GM12873 (cell line): ENCODE results near the gene NRTN.

Experiments used
- TF ChIP-seq, protein P1 (sequence below): IDR thresholded peaks from 2 replicates; pipeline ENCODE4 v1.5.1; 2012; ENCODE audit warnings: low read depth, mild to moderate bottlenecking, moderate library complexity, low read length, control low read depth; ENCODE audit not compliant: insufficient read depth; ENCODE audit errors: missing control alignments

The NRTN gene

DNA sequence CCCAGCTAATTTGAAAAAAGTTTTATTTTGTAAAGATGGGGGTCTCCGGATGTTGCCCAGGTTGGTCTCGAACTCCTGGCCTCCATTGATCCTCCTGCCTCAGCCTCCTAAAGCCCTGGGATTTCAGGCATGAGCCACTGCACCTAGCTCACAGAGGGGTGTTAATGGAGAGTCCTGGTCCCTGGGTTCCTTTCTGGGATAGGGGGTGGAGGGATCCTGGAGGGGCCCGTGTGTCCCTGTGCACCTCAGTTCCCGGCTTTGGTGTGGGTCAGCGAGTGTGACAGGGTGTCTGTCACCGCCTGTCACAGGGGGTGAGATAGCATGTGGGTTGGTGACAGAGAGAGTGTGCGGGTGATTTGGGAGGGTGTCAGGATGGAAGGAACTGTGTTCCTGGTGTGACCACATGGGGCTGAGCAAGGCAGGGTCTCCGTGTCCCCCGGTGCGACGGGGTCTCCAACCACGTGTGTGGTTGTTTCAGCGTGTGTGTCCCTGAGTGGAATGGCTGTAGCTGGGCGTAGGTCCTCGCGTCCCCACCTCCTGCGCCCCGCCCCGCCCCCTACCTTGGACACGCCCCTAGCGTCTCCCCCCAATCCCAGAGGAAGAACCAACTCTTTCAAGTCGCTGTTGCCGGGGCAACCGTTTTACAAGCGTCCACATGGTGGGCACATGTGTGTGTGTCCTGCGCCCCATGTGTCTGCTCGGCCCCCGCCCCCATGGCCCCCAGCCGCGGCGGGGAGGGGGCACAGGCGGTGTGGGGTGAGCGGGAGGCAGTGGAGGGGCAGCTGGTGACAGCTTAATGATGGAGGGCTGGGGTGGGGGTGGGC, 2.9 kb upstream of the NRTN start:
- TF ChIP-seq, protein P1, sequence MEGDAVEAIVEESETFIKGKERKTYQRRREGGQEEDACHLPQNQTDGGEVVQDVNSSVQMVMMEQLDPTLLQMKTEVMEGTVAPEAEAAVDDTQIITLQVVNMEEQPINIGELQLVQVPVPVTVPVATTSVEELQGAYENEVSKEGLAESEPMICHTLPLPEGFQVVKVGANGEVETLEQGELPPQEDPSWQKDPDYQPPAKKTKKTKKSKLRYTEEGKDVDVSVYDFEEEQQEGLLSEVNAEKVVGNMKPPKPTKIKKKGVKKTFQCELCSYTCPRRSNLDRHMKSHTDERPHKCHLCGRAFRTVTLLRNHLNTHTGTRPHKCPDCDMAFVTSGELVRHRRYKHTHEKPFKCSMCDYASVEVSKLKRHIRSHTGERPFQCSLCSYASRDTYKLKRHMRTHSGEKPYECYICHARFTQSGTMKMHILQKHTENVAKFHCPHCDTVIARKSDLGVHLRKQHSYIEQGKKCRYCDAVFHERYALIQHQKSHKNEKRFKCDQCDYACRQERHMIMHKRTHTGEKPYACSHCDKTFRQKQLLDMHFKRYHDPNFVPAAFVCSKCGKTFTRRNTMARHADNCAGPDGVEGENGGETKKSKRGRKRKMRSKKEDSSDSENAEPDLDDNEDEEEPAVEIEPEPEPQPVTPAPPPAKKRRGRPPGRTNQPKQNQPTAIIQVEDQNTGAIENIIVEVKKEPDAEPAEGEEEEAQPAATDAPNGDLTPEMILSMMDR, result no peak

DNA sequence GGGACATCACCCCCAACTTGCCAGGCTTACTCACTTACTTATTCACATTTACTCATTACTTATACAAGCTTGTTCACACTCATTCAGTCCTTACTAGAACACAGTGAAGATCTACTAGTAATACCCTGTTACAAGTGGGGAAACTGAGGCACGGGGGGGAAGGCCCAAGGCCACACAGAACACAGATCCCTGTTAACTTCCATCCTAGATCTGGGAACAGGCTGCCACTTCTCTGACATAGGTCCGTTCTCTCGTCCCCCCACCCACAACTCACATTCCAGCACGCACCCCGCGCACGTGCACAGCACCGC, 1.5 kb upstream of the NRTN start:
- TF ChIP-seq, protein P1, result no peak

DNA sequence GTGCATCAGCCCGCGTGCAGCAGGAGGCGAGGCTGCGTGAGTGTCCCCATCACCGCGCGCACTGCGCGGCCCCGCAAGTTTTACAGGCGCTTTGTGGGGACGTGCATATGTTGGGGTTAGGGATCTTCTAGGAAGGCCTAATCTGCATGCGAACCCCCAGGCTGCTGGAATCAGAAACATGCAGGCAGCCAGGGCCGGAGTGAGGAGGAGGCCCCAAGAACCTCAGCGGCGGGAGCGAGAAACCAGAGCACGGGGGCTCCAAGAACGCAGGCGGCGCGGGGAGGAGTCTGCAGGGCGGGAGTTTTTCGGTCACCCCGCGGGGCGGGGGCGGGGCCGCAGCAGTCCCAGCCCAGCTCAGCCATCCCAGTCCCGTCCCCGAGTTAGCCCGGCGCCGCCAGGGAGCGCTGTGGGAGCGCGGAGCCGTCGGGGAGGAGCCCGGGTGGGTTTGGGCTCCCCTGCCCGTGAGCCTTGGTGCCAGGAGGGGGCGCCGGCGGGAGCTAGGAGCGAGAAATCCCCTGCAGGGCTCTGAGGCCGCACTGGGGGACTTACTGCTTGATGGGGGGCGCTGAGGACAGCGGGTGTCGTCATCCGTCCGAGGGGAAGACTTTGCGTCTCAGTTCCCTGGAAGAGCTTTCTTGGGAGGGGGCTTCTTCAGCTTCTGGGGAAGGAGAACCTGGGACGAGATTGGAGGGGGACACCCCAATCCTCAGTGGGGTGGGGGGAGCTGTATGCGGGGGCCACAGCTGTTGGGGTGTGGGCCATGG, 933 bp upstream of the NRTN start:
- TF ChIP-seq, protein P1, result peak; percentile 92

DNA sequence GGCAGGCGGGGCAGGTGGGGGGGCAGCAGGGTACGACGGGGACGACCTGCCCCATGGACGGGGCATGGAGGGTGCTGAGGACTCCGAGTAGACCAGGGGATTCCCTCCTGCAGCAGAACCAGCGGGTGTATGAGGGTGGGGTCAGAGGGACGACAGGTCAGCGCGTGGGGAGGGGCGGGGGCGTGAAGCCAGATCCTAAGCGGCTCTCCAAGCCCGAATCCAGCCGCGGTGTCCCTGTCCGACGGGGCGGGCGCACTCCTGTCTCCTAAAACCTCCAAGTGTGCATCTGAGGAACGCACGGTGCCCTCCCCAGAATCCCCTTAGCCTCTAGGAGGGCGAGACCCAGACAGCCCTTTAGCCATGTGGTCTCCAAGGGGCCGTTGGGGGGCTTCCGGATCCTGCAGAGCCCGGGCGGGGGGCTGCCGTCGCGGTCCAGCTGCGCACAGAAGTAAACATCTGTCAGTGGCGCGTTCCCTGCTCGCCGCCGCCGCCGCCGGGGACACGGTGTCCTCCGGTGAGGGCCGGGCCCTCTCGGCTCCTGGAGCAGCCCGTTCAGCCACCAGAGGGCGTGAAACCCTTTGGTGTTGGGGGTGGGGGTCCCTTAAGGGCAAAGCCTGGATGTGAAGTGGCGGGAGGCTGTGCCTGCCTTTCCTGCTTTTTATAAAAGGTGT, 730 bp downstream of the NRTN start:
- TF ChIP-seq, protein P1, result peak; percentile 51

DNA sequence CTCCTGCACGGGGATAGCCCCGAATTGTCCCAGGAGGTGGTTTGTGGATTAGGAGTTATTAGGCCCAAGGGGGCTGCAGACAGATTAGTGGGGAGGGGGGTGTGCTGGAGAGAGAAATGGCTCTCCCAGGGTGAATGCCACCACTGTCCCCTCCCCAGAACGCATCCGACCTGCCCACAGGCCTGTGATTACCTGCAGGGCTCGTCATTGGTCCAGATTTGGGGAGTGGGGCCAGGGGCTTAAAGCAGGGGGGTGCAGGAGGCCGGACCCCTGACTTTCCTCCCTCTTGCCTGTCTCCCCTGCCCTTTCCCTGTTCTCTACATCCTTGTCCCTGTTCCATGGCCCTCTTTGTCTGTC, 1.2 kb downstream of the NRTN start:
- TF ChIP-seq, protein P1, result no peak

DNA sequence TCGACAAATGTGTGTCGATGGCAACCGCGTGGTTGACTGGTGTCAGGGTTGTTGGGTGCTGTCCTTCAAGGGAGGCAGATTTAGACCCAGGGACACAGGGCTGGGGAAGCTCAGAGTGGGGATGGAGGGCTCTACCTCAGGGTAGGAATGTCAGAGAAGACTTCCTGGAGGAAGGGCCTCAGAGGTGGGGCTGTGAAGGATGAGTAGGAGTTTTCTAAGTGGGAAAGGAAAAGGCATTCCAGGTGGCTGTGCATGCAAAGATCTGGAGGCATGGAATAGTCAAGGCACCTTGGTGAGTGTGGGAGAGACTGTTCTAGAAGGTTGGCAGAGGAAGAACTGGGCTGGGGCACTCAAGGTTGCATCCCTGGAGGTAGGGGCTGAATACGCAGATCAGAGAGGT, 2.0 kb downstream of the NRTN start:
- TF ChIP-seq, protein P1, result no peak

DNA sequence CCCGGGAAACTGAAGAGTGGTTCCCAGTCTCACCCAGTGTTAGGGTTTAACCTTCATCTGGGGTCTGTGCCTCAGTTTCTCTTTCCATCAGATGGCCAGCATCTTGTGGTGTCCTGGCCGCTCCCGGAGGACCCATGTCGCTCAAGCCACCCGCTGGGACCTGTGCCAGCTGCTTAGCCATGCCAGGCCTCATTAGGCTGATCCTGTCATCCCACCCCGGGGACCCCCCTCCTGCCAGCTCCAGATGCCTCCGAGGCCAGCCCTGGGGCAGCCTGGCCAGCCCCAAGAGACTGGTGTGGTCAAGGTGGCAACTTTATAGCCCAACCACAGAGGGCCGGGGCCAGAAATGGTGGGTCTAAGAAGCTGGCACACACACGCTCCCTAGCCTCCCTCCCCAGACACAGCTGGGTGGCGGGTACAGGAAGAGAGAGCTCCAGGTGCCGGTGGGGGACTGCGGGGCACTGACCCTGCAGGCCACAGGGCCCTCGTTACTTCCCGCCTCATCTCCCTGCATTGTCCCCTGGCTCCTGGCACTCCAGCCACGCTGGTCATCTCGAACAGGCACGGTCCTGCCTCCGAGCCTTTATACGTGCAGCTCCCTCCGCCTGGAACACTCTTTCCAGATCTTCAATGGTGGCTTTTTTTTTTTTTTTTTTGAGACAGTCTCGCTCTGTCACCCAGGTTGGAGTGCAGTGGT, 3.4 kb downstream of the NRTN start:
- TF ChIP-seq, protein P1, result no peak
